DMS79 (cell line): ENCODE data around the gene COL8A2.
"Not testable (repeated sequence)": the region's sequence is repeated elsewhere in the genome, so short reads cannot be mapped to it uniquely, and the experiment has no call there.

Source experiments
- DNase-seq: peaks from one replicate; lab custom pipeline; 2025; lab: John Stamatoyannopoulos, UW

Gene COL8A2

DNA sequence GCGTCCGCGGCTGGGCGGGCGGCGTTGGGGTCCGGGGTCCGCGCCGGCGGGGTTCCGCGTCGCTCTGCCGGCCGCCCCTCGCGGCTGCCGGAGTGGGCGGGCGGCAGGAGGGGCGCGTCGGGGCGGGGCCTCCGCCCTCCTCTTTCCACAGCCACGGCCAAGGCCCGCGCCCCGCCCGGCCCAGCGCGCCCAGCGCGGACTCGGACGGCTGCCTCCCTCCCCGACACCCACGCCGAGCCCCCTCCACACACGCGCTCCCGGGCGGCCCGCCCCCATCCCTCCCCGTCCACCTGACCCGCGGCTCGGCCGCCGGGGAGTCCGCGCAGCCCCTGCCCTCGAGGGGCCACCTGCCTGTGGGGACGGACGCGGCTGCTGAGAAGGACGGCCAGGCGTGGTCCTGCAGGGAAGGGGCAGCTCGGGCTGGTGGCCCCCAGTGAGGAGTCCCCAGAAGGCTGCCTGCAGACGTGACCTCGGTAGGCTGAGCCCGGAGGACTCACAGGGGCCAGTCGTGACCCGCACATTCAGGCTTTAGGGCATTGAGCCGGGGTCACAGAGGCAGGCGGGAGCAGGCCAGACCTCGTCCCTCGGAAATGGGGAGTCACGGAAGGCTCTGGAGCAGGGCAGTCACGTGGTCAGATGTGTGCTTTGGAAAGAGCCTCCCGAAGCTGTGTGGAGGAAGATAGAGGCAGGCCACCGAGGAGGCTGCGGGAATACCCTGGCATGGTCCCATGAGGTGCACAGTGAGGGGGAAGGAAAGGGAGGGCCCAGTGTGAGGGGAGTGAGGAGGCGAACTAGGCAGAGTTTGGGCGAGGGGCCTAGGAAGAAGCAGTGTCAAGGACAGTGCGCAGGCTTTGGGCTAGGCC, at the start of gene COL8A2:
COL8A2 (minus strand) TSS at position 94 of the 863 bp plus-strand sequence. CDS start 24,980 bp downstream, outside the sequence.
- DNase-seq: no peak

GRCh38 chr1:36174713-36175112, 49.7 kb upstream of the COL8A2 start:
- no peak for DNase-seq

DNA sequence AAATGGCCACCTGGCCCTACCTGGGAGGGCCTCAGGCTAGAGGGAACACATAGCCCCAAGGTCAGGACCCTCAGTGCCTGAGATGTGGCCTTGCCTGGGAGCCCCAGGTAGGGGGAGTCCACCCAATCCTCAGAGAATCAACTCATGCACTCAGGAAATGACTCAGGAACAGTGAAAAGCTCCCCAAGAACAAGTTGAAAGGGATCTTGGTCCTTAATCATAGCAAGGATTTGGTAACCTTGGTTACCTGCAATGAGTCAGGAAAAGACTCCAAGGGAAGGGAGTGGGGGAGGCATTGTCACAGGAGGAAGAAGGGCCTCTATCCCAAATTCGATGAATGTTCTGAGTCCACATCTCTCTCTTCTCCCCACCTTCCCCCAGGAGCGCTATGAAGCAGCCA, 48.0 kb upstream of the COL8A2 start:
- no peak for DNase-seq

DNA sequence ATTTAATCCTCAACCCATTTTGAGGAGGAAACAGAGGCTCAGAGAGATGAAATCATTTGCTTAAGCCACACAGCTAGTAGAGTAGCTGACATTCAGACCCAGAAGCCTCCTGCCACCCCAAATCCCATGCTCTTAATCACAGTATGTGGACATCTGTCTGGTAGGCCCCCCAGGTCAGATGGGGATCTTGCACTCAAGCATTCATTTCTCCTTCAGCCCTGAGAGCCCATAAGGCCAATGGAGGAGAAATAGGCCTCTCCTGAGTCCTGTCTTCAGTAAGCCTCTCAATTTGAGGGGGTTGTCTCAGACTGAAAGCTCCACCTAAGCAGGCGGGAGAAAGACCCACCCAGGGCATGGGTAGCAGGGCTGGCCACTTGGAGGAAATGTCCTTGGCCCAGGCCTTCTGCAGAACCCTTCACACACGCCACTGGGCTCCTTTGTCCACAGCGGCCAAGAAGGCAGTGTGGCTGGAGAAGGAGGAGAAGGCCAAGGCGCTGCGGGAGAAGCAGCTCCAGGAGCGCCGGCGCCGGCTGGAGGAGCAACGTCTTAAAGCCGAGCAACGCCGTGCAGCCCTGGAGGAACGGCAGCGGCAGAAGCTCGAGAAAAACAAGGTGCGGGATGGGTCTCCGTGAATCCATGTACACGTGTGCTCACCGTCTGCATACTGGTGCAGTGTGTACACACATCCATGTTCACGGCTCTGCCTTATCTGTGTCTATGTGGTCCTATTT, 47.2 kb upstream of the COL8A2 start:
- no peak for DNase-seq

DNA sequence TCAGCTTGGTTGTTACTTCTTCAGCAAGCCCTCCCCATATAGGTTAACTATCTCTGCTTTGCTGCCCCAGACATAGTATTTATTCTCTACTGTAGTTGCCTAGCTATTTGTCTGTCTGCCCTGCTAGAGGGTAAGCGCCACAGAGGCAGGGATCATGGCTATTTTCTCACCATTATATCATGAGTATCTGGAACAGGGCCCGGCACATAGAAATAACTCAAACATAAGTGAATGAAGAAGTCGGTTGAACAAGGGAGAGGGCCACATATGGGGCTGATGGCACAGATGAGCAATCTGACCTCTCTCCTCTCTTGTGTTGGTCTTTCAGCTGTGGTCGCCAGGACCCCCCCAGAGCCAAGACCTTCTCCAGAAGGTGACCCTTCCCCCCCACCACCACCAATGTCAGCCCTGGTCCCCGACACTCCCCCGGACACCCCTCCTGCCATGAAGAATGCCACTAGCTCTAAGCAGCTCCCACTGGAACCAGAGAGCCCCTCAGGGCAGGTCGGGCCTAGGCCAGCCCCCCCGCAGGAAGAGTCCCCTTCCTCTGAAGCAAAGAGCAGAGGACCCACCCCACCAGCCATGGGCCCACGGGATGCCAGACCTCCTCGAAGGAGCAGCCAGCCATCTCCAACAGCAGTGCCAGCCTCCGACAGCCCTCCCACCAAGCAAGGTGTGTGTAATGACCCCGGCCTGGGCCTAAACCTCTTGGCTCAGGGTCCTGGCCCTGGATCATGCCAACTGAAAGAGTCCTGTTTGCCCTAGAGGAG, 45.8 kb upstream of the COL8A2 start:
- no peak for DNase-seq

DNA sequence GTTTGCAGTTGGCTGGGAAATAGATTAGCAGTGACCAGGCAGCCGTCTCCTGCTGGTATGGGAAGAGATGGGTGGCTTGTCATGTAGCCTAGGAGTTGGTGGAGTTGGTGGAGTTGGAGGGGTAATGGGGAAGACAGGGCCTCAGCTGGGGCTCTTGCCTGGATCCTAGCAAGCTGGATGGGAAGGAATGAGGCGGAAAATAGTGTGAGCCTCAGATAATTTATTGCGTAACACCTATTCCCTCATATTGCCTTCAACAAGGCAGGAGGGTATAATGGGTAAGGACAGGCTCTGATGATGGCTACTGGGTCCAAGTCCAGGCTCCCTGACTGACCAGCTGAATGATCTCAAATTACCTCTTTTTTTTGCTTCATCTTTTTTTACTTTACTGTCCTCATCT, 43.5 kb upstream of the COL8A2 start:
- DNase-seq: no peak

GRCh38 chr1:36166938-36167905, 42.2 kb upstream of the COL8A2 start:
- no peak for DNase-seq

GRCh38 chr1:36166136-36166535, 41.1 kb upstream of the COL8A2 start:
- DNase-seq: no peak

GRCh38 chr1:36165145-36165544, 40.1 kb upstream of the COL8A2 start:
- no peak for DNase-seq

- DNase-seq: no peak
Measured at GRCh38 chr1:36164361-36164760, 39.3 kb upstream of the COL8A2 start.

DNA sequence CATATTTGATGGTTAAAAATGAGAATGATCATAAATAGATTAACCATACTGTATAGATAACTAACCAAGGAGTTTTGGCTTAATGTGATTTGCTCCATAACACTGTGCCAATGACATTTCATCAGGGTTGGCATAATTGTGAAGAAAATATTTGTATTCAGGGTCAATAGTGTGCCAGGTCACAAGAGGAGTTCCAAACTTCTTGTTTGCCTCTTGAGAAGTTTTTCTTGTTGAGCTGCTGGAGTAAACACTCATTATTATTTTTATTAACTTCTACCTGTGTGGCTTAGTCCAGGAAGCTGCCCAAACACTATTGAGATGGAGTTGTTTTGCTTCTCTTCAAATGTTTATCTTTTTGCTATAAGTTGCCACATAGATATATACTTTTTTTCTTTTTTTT, 38.4 kb upstream of the COL8A2 start:
- no peak for DNase-seq

DNA sequence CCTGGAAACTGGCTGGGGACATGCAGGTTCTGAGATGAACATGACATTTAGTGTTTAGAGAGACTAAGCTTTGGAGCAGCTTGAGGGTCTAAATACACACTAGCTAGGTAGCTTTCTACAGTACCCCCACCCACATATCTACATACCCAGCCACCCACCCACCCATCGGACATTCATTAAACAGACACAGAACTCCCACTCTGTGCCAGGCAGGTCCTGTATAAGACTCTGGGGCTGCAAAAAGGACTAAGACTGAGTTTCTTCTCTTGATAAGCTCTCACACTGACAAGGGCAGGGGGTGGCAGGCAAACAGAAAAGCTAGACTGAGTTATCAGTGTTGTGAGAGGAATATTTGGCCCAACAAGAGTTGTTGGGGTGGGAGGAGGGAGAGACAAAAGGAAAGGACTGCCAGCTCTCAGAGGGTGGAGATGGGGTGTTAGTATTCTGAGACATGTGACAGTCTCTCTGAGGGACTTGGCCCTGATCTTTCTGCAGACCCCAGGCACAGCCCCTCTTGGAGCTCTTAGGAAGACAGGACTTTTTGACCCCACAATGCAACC, 37.7 kb upstream of the COL8A2 start:
- no peak for DNase-seq

DNA sequence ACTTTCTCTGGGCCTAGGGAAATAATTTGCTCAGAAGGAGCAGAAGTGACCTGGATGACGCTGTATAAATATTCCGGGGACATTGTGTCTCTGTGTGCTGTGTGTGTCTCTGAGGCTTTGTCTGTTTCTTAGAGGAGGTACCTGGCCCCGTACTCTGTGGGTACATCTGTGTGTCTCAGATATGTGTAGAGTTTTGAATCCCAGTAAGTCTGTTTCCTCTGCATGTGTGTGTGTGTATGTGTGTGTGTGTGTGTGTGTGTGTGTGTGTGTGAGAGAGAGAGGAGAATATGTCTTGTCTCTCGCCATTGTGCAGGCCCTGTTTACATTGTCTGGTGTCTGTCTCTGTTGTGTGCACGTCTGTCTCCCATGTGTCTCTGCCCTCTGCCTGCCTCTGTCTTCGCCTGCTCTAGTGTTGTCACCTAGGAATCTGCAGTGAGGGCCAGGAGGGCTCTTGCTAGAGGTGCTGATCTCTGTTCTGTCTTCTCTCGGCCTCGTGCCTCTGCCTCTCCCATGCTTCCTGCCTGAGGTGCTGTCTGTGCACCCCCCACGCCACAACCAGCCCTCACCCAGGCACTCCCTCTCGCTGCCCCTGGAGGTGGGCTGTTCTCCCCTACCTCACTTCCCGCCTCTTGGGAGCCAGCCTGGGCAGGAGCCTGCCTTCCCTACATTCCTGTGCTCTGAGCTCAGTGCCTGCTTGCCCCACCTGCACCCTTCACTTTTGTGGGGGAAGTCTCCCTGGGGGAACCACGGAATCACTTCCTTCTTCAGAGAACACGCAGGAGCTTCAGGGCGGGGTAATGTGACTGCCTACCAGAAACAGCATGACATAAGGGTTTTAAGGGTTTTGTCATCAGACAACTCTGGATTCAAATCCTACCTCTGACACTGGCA, 36.9 kb upstream of the COL8A2 start:
- no peak for DNase-seq

DNA sequence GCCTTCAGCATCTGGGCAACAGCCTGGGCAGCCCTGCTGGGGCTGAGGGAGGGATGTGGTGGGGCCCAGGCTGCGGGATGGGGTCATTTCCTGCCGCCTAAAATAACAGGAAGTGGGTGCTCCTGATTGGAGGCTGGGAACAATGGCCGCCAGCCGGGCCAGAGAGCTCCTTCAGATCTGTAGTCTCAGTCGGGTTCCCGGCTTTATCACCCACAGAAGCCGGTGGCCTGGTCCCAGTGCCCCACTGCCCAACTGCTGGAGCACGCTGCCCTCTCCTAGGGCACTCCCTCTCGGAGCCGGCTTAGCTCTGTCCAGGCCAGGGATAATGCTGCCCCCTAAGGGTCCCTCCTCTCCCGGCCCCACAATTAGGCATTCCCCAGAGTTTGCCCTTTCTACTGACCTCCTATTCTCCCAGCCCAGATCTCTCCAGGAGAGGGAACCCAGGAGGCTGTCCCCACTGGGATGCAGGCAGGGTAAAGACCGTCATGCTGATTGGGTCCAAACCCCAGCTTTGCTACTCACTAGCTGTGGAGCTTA, 36.0 kb upstream of the COL8A2 start:
- DNase-seq: no peak

DNA sequence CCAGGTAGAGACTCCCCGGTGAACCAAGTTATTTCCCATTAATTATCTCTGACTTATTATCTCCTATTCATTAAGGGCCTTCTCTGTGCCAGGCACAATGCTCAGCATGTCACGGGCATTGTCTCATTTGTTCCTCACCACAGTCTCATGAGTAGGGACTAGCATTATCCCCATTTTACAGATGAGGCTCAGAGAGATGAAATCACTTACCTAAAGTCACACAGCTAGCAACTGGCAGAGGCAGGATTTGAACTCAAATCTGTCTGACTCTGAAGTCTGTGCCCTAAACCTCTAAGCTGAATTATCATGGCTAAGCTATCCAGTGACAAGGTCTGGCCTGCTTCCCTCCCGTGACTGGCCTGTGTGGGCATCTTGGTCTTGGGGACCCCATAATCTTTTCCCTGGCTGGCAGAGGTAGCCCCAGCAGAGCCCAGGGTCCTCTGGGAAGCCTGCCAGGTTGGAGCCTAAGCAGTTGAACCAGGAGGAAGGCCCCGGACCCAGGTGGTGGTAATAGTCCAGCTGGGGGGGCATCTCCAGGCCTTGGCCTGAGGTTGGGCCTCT, 35.4 kb upstream of the COL8A2 start:
- no peak for DNase-seq

GRCh38 chr1:36159614-36160387, 34.8 kb upstream of the COL8A2 start:
- DNase-seq: no peak

DNA sequence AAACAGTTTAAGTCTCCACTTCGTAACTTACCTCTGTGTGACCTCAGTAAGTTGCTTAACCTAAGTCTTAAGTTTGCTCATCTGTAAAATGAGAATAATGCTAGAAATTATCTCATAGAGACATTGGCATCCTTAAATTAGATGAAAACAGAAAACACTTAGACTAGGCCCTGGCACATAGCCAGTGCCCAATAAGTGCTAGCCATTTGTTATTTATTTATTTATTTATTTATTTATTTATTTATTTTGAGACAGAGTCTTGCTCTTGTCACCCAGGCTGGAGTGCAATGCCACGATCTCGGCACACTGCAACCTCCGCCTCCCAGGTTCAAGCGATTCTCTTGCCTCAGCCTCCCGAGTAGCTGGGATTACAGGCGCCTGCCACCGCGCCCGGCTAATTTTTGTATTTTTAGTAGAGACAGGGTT, 33.8 kb upstream of the COL8A2 start:
- DNase-seq: not testable (repeated sequence)

DNA sequence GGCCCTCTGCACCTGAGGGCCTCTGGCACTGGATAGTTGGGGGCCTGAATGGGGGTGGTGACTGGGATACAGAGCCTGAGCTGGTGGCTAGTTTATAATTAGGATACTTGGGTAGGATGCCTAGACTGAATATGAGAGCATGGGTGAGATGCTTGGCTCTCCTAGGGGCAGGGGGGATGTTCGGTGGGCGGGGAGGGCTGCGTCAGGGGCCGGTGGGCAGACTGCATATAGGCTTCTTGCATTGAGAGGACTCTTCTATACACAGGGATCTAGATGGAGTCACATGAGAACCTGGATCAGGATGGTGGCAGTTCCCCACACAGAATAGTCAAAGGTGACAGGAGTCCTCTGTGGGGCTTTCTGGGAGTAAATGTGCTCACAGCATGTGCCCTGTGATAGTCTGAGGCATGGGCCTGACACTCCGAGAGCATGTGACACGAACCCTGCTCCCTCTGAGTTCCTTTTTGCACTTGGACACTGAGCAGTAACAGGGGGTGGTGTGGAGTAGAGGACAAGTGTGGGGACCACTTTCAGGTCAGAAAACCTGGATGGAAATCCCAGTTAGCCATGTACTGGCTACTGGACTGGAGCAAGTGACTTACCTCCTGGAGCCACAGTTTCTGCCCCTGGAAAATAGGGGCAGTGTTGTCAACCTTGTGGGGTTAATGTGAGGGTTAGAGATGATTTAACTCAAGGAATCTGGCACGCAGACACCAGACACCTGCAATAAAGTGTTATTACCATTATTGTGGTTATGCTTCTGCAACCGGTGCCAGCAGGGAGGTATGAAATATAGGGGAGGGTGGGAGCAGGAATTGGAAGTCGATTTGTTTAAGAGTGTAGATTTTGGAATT, 33.2 kb upstream of the COL8A2 start:
- no peak for DNase-seq
